ENCODE results near the gene CHD5.

GRCh38 chr1:6210591-6211355 is 30.7 kb upstream of the CHD5 start:
- TF ChIP-seq CTCF (IDR thresholded peaks at IDR 0.05) (no peak), POLR2A (IDR thresholded peaks at IDR 0.05) (no peak), POLR2AphosphoS5 (IDR thresholded peaks at IDR 0.05) (no peak)
